NCI-H2196 (cell line): ENCODE data around the gene OR1D2.
"Not testable (repeated sequence)": the region's sequence is repeated elsewhere in the genome, so short reads cannot be mapped to it uniquely, and the experiment has no call there.

ENCODE experiments used
- DNase-seq: peaks from one replicate; lab custom pipeline; 2025; ENCODE audit not compliant: unreplicated experiment; lab: John Stamatoyannopoulos, UW

OR1D2 gene, protein sequence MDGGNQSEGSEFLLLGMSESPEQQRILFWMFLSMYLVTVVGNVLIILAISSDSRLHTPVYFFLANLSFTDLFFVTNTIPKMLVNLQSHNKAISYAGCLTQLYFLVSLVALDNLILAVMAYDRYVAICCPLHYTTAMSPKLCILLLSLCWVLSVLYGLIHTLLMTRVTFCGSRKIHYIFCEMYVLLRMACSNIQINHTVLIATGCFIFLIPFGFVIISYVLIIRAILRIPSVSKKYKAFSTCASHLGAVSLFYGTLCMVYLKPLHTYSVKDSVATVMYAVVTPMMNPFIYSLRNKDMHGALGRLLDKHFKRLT

DNA sequence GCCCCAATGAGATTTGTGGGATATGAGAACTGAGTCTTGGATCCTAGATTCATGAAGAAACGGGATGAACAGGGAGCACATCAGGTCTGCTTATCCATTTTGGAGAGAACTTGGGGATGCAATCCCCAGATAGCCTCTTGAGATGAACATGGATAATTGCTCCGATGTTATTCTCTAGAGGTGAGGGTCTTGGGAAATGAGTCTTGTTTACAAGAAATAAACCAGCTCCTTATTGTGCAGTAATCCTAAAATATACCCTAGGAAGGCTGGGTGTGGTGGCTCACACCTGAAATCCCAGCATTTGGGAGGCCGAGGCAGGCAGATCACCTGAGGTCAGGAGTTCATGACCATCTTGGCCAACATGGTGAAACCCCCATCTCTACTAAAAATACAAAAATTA is at the start of gene OR1D2:
TSS of gene OR1D2 (minus strand) at position 101 of the 400 bp plus-strand sequence. CDS start 11,426 bp downstream, outside the sequence.
- DNase-seq, result no peak

DNA sequence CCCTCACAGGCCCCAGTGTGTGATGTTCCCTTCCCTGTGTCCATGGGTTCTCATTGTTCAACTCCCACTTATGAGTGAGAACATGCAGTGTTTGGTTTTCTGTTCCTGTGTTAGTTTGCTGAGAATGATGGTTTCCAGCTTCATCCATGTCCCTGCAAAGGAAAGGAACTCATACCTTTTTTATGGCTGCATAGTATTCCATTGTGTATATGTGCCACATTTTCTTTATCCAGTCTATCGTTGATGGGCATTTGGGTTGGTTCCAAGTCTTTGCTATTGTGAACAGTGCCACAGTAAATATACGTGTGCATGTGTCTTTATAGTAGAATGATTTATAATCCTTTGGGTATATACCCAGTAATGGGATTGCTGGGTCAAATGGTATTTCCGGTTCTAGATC is 33.3 kb upstream of the OR1D2 start:
- DNase-seq, result not testable (repeated sequence)

DNA sequence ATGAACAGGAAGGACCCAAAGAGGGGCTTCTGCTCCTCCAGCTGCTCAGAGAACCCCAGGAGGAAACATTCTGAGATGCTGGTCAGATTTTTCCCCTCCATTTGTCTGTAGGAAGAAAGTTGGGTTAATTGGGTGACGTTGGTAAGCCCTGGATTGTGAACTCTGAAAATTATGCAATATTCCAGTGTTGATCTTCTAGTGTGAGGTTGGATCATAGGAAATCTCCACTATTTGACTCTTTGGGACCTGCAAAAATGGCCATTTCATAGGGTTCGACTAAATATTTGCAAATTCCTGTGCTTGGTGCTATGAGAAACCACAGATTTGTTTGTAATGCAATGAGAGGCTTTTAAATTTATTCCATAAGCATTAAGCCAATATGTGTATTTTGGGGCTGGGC is 23.2 kb upstream of the OR1D2 start, which contains the start of gene OR1G1:
TSS of gene OR1G1 (minus strand) at position 101 of the 400 bp plus-strand sequence. CDS start at position 101, 0 bp downstream.
- no peak for DNase-seq

DNA sequence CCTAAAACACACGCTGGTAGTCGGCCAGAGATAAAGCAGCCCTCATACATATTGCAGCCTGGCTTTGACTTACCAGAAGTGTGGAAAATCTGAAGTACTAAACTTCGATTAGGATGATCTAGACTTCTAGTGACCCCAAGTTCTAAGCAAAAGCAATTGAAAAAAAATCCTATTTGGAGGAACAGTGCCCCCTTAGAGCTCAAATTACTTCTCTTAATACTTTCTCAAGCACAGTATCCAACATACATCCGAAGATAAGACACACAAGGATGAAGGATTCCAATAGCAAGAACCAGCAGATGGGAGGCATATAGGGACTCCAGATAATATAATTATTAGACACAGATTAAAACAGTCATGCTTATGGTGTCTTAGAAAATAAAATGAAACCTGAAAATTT is 30.4 kb downstream of the OR1D2 start:
- DNase-seq, result not testable (repeated sequence)

DNA sequence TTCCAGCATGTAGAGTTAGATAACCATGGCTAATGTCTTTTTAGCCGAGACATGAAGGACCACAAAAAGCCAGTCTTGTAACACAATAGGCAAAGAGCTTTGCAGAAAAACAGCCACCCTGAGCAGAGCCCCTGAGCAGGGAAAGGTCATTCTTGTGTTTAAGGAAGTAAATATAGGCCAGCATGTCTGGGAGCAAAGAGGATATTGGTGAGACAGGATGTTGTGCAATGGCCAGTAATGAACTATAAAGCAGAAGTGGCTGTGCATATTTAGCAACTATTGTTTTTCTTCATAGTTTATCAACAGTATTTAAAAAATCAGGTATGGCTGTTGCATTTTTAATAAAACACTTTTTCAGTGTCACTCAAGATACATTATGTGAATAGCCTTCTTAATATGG is 39.0 kb downstream of the OR1D2 start:
- DNase-seq, result not testable (repeated sequence)

DNA sequence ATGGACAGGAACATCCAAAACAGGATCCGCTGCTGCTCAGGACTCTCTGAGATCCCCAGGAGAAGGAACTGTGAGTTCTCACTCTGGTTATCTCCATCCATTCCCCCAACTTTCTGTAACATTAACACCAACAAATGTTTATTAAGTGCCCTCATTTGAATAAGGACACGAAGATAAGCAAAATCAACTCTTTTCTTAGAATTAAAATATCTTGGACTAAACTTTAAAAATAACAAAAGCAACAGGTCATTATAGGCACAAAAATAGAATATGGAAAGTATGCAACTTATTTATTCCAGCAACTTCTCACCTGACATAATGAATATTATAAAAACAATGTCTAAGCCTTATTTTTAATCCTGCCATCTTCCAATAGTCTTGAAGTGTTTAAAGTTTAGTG is 40.7 kb downstream of the OR1D2 start, which contains the start of gene OR1D5:
TSS of gene OR1D5 (minus strand) at position 101 of the 400 bp plus-strand sequence. CDS start at position 101, 0 bp downstream.
- DNase-seq, result not testable (repeated sequence)

GRCh38 chr17:3062824-3063377 is 41.3 kb downstream of the OR1D2 start:
- not testable (repeated sequence) for DNase-seq

DNA sequence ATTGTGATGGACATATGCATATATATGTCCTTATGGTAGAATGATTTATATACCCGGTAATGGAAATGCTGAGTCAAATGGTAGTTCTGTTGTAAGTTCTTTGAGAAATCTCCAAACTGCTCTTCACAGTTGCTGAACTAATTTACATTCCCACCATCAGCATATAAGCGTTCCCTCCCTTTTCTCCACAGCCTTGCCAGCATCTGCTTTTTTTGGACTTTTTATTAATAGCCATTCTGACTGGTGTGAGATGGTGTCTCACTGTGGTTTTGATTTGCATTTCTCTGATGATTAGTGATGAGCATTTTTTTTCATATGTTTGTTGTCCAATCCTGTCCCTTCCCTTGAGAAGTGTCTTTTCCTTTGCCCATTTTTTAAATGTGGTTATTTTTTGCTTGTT is 49.4 kb downstream of the OR1D2 start:
- DNase-seq, result not testable (repeated sequence)

DNA sequence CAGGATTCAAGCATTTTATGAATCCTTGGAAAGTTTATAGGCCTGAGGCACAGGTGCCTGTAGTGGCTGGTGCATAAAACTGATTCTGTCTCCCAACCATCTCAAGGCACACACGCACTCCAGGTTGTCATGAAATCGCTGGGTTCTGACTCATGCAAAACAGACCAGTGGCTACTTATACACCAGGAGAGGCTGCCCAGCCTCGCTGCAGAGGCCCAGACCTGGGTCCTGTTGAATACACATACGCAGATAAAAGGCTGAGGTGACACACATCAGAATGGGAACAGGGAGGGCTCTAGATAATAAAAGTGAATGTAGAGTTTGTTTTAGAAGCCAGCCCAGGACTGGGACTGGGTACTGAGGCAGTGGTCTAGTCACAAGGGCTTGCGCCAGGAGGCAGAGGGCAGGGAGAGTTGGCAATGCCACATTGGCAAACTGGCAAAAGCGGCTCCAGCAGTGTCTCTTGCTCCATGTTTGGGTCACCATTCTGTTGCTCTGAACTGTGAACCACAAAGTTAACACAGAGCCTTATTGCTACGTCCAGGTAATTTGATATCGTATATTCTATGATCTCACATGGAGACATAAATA is 54.4 kb downstream of the OR1D2 start:
- DNase-seq, result no peak

- peak; percentile 90 for DNase-seq
Observed at GRCh38 chr17:3048727-3049471, 55.3 kb downstream of the OR1D2 start.

GRCh38 chr17:3046753-3047152 is 57.5 kb downstream of the OR1D2 start:
- no peak for DNase-seq

DNA sequence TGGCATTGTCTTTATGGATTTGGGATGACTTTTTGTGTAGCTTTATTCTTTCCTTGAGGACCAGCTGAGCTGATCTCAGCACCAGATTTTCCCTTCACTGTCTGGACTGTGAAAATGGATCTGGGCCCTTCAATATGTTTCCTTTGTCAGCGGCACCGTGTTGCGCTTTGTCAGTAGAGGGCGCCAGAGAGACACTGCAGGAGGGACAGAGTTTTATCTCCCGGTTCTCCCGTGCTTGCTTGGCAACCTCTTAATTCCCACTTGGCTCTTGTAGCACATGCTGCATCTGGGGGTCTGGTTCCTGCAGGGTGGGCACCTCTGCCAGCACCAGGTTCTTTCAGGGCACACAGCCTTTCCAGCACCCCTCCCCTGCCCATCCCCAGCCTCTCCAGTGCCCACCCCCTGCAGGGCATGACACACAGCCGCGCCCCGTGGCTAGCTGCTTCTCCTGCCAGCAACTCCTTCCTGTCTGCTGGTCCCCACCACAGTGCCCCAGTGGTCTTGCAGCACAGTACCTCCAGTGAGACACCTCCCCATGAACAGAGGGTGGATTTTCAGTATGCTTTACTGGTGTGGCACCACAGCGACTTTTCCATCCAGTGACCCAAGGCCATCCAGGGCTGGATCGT is 60.4 kb downstream of the OR1D2 start:
- DNase-seq, result peak; percentile 1

DNA sequence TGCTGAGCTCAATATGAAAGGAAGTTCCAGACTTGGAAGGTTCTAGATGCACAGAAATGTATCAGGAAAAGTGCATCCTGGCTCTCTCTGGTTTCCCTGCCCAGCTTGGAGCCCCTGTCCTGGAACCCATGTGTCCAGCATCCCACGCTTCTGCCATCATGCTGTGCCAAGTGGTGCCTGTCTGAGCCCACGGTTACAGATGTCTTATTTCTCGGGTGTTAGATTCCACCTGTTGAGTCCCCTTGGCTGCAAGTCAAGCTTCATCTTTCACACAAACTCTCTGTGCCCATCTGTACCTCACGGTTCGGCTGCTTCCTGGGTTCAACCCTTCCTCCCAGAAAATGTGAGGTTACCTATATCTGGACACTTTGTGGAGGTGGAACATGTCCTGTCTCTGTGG is 63.3 kb downstream of the OR1D2 start:
- no peak for DNase-seq

DNA sequence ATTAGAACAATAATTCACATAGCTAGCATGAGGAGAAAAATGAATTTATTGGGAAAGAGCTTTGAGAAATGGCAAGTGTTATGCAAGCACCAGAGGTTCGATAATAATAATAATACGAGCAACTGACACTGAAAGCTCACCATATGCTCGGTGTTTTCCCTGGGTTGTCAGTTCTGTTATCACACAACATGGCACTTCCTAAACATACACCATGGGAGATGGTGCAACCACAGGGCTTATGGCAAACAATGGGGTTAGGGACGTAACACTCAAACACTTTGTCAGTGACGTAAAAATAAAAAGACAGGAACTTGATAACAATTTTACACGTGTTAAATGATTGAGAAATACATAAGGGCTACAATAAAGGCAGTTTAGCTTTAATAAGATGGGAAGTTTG is 64.5 kb downstream of the OR1D2 start:
- DNase-seq, result no peak

DNA sequence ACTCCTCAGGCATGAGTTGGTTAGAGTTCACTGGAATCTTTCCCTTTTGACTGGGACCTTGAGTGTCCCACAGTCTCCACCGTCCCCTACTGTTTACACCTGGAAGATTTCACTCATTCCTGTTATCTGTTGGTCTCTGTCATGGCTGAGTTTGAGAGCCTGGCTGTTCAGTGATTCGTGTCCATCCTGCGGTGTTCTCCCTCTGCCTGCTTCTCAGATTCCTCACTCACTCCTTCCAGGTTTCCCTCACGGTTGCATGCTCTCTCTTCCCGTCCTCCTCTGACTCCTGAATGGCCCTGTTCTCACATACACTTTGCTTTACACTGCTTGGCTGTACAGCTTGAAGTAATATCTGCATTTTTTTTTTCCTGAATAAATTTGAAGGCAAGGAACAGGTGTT is 65.3 kb downstream of the OR1D2 start:
- no peak for DNase-seq
